ENCODE measurements around the gene BATF.

Gene BATF

DNA sequence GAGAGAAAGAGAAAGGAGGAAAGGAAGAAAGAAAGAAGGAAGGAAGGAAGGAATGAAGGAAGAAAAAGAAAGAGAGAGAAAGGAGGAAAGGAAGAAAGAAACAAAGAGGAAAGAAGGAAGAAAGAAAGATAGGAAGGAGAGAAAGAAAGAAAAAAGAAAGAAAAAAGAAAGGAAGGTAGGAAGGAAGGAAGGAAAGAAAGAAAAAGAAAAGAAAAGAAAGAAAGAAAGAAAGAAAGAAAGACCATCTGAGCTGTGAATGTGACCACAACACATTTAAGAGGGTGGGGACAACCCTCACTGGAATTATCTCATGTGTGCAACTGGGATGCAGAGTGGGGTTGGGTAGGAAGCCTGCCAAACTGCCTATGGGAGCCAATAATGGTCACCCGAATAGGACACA lies 36.0 kb upstream of the BATF start:
- Histone ChIP-seq H3K27ac (no peak overlapping the region), H3K9me3 (ENCODE audit: low read depth, low read length) (no peaks in the 10 kb centered on the region), H3K9ac (ENCODE audit: insufficient read length) (no peak overlapping the region), H3K4me3 (no peak overlapping the region), H3K36me3 (ENCODE audit: insufficient read depth, low read length) (no peaks in the 10 kb centered on the region)
- TF ChIP-seq FOXP2 (optimal IDR thresholded peaks at IDR 0.05; ENCODE audit: control extremely low read depth, extremely low read length, insufficient read depth) (no peak), POLR2AphosphoS5 (IDR thresholded peaks at IDR 0.05; ENCODE audit: borderline replicate concordance, low read depth, low read length) (no peak), EZH2 (IDR thresholded peaks at IDR 0.05) (no peak)
- DNase-seq (ENCODE audit: low read depth, low spot score) = no peak

GRCh38 chr14:75487155-75487671 lies 35.1 kb upstream of the BATF start:
- DNase-seq (ENCODE audit: low read depth, low spot score) = no peak
- H3K27ac ChIP-seq = no peak overlapping the region
- no peak overlapping the region for H3K9ac ChIP-seq (ENCODE audit: insufficient read length)
- H3K36me3 ChIP-seq (ENCODE audit: insufficient read depth, low read length) = no peaks in the 10 kb centered on the region
- H3K4me3 ChIP-seq = no peak overlapping the region
- no peaks in the 10 kb centered on the region for H3K9me3 ChIP-seq (ENCODE audit: low read depth, low read length)
- TF ChIP-seq EZH2 (IDR thresholded peaks at IDR 0.05) (no peak), POLR2AphosphoS5 (IDR thresholded peaks at IDR 0.05; ENCODE audit: borderline replicate concordance, low read depth, low read length) (no peak), FOXP2 (optimal IDR thresholded peaks at IDR 0.05; ENCODE audit: control extremely low read depth, extremely low read length, insufficient read depth) (no peak)

GRCh38 chr14:75489480-75489837 lies 32.8 kb upstream of the BATF start:
- no peaks in the 10 kb centered on the region for H3K36me3 ChIP-seq (ENCODE audit: insufficient read depth, low read length)
- no peaks in the 10 kb centered on the region for H3K9me3 ChIP-seq (ENCODE audit: low read depth, low read length)
- no peak overlapping the region for H3K4me3 ChIP-seq
- H3K27ac ChIP-seq = no peak overlapping the region
- TF ChIP-seq POLR2AphosphoS5 (IDR thresholded peaks at IDR 0.05; ENCODE audit: borderline replicate concordance, low read depth, low read length) = no peak
- TF ChIP-seq EZH2 (IDR thresholded peaks at IDR 0.05) = no peak
- no peak for TF ChIP-seq FOXP2 (optimal IDR thresholded peaks at IDR 0.05; ENCODE audit: control extremely low read depth, extremely low read length, insufficient read depth)
- no peak for DNase-seq (ENCODE audit: low read depth, low spot score)
- H3K9ac ChIP-seq (ENCODE audit: insufficient read length) = no peak overlapping the region

DNA sequence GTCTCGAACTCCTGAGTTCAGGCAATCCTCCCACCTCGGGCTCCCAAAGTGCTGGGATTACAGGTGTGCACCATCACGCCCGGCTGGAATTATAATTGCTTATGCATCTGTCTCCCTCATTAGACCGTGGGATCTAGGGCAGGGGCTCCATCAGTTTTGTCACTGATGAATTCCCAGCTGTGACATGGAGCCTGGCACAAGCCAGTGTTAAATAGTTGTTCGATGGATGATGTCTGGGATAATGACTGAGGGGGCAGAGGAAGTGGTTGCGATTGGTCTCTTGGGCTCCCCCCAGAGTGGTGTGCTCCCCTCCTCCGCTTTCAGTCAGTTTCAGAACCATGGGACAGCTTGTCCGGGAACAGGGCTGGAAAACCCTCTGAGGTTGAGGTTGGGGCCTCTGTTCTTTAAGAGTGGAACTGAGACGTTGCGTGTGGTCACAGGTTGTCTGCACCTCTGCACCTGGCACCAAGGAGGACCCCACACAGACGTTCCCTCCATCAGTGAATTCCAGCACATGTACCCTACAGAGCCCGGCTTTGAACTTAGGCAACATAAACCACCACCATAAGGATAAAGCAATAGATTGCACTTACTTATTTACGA lies 30.8 kb upstream of the BATF start:
- no peak for DNase-seq (ENCODE audit: low read depth, low spot score)
- Histone ChIP-seq H3K4me3 (no peak overlapping the region), H3K9ac (ENCODE audit: insufficient read length) (no peak overlapping the region), H3K9me3 (ENCODE audit: low read depth, low read length) (no peaks in the 10 kb centered on the region), H3K36me3 (ENCODE audit: insufficient read depth, low read length) (no peaks in the 10 kb centered on the region), H3K27ac (no peak overlapping the region)
- no peak for TF ChIP-seq FOXP2 (optimal IDR thresholded peaks at IDR 0.05; ENCODE audit: control extremely low read depth, extremely low read length, insufficient read depth)
- TF ChIP-seq EZH2 (IDR thresholded peaks at IDR 0.05) = no peak
- TF ChIP-seq POLR2AphosphoS5 (IDR thresholded peaks at IDR 0.05; ENCODE audit: borderline replicate concordance, low read depth, low read length) = no peak

DNA sequence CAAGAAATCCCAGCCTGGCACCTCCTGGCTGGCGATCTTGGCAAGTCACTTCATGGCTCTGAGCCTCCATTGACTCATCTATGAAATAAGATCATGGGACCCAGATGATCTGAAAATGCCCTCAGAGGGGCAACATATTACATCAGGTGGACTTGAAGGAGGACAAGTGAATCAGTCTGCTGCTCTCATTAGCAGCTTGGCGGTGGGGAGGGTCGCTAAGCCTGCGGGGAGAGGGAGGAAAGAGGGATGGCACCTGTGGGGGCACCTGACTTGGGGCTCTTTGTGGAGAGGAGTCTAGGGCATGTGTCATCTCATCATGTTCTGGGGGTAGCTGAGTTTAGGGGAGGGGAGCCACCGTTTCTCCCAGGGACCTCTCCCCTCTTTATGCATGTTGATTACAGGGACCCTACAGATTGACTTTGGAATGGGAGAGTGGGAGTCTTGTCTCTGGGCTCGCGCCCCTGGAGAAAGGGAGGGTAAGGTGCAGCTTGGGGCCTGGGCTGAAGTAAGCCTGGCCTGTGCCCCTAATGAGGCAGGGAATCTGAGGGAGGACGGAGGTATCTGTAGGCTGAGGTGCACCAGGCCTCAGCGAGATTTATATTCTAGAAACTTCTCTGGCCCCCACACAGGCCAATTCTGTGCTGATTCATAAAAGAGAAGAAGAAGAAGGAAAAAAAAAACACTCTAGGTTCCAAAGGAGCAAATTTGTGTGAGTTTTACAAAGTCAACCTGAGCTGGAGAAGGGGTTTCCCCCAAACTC lies 29.3 kb upstream of the BATF start:
- no peak for TF ChIP-seq EZH2 (IDR thresholded peaks at IDR 0.05)
- TF ChIP-seq FOXP2 (optimal IDR thresholded peaks at IDR 0.05; ENCODE audit: control extremely low read depth, extremely low read length, insufficient read depth) = no peak
- DNase-seq (ENCODE audit: low read depth, low spot score) = no peak

DNA sequence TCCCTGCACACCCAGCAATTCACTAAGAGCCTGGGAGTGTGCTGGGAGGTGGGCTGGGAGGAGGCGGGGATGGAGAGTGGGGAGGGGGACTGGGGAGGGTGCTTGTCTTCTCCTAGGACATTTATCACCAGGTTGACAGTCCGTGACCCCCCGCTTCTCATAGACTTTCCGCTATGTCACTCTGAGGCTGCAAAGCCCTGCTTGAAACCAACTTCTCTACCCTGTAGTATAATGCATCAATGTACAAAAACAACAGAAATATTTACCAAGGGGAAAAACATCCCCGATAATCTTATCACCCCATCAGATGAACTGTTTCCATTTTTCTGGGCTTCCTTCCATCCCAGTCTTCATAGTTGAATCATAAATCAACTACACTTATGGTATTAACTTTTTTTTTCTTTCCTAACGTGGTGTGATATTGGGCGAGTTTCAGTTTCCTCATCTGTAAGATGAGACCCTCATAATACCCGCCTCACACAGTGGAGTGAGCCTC lies 28.6 kb upstream of the BATF start:
- H3K9me3 ChIP-seq (ENCODE audit: low read depth, low read length) = no peaks in the 10 kb centered on the region
- no peak for DNase-seq (ENCODE audit: low read depth, low spot score)
- no peak overlapping the region for H3K9ac ChIP-seq (ENCODE audit: insufficient read length)
- no peak for TF ChIP-seq FOXP2 (optimal IDR thresholded peaks at IDR 0.05; ENCODE audit: control extremely low read depth, extremely low read length, insufficient read depth)
- no peak for TF ChIP-seq POLR2AphosphoS5 (IDR thresholded peaks at IDR 0.05; ENCODE audit: borderline replicate concordance, low read depth, low read length)
- TF ChIP-seq EZH2 (IDR thresholded peaks at IDR 0.05) = no peak
- no peak overlapping the region for H3K4me3 ChIP-seq
- no peak overlapping the region for H3K27ac ChIP-seq
- H3K36me3 ChIP-seq (ENCODE audit: insufficient read depth, low read length) = no peaks in the 10 kb centered on the region

More for the DNA sequence above, 29.3 kb upstream of the BATF start:
- H3K4me3 ChIP-seq = no peak overlapping the region
- H3K9ac ChIP-seq (ENCODE audit: insufficient read length) = no peak overlapping the region
- H3K36me3 ChIP-seq (ENCODE audit: insufficient read depth, low read length) = no peaks in the 10 kb centered on the region
- no peak overlapping the region for H3K27ac ChIP-seq
- no peaks in the 10 kb centered on the region for H3K9me3 ChIP-seq (ENCODE audit: low read depth, low read length)

GRCh38 chr14:75494896-75495295 lies 27.4 kb upstream of the BATF start:
- H3K36me3 ChIP-seq (ENCODE audit: insufficient read depth, low read length) = no peaks in the 10 kb centered on the region
- DNase-seq (ENCODE audit: low read depth, low spot score) = no peak
- no peak overlapping the region for H3K9ac ChIP-seq (ENCODE audit: insufficient read length)
- no peak for TF ChIP-seq POLR2AphosphoS5 (IDR thresholded peaks at IDR 0.05; ENCODE audit: borderline replicate concordance, low read depth, low read length)
- TF ChIP-seq EZH2 (IDR thresholded peaks at IDR 0.05) = no peak
- no peak for TF ChIP-seq FOXP2 (optimal IDR thresholded peaks at IDR 0.05; ENCODE audit: control extremely low read depth, extremely low read length, insufficient read depth)
- H3K27ac ChIP-seq = no peak overlapping the region
- H3K9me3 ChIP-seq (ENCODE audit: low read depth, low read length) = no peaks in the 10 kb centered on the region
- H3K4me3 ChIP-seq = no peak overlapping the region

GRCh38 chr14:75495399-75495798 lies 26.9 kb upstream of the BATF start:
- H3K9me3 ChIP-seq (ENCODE audit: low read depth, low read length) = no peaks in the 10 kb centered on the region
- no peak overlapping the region for H3K27ac ChIP-seq
- no peak overlapping the region for H3K4me3 ChIP-seq
- no peak overlapping the region for H3K9ac ChIP-seq (ENCODE audit: insufficient read length)
- no peak for DNase-seq (ENCODE audit: low read depth, low spot score)
- no peaks in the 10 kb centered on the region for H3K36me3 ChIP-seq (ENCODE audit: insufficient read depth, low read length)
- TF ChIP-seq POLR2AphosphoS5 (IDR thresholded peaks at IDR 0.05; ENCODE audit: borderline replicate concordance, low read depth, low read length) = no peak

Measured in SK-N-MC (cell line).